ENCODE measurements around the gene FRY. TPM values are rescaled to one million over a fixed set of nuclear protein-coding genes. Genes with fewer than 3 reads are reported as not detected.

Gene FRY
- total and polyA plus RNA-seq, 2 of the 13 experiments (the other 11 are each of a cell fraction or from before 2014, with no cell fraction given), result 8.2 to 13.1 TPM

- no peak for TF ChIP-seq ZNF317 (CRISPR knock-in tag; IDR thresholded peaks at IDR 0.05)
- TF ChIP-seq CEBPG (CRISPR knock-in tag; IDR thresholded peaks at IDR 0.05), result peak; percentile 36; the same call in 1 of the 2 replicates
- TF ChIP-seq ZBTB8A (CRISPR knock-in tag; IDR thresholded peaks at IDR 0.05; ENCODE audit: borderline replicate concordance, low read depth), result no peak
- TF ChIP-seq MIXL1 (CRISPR knock-in tag; IDR thresholded peaks at IDR 0.05), result 0 out of 2 replicates have a peak, but pooled peaks have one; percentile 25
- no peak for TF ChIP-seq NR2C2 (CRISPR knock-in tag; IDR thresholded peaks at IDR 0.05; ENCODE audit: borderline replicate concordance)
- TF ChIP-seq ZBTB1 (CRISPR knock-in tag; IDR thresholded peaks at IDR 0.05; ENCODE audit: borderline replicate concordance), result no peak
- TF ChIP-seq PRDM10 (CRISPR knock-in tag; IDR thresholded peaks at IDR 0.05; ENCODE audit: low read depth), result no peak
- TF ChIP-seq SAFB2 (CRISPR knock-in tag; IDR thresholded peaks at IDR 0.05; ENCODE audit: borderline replicate concordance, low read depth), result no peak
- no peak for TF ChIP-seq PAX8 (CRISPR knock-in tag; IDR thresholded peaks at IDR 0.05; ENCODE audit: borderline replicate concordance)
- no peak for TF ChIP-seq POLR2A (IDR thresholded peaks at IDR 0.05; ENCODE audit: insufficient read depth in 1 of 2, low read depth in 2 of 2, low read length in 2 of 2)
- TF ChIP-seq ZNF136 (CRISPR knock-in tag; IDR thresholded peaks at IDR 0.05; ENCODE audit: low read depth), result no peak
- no peak for TF ChIP-seq ZNF451 (CRISPR knock-in tag; IDR thresholded peaks at IDR 0.05)
- TF ChIP-seq FOXJ3 (CRISPR knock-in tag; IDR thresholded peaks at IDR 0.05; ENCODE audit: borderline replicate concordance), result no peak
- TF ChIP-seq STAG1 (CRISPR knock-in tag; IDR thresholded peaks at IDR 0.05), result peak; percentile 71
- no peak for TF ChIP-seq ZNF549 (CRISPR knock-in tag; IDR thresholded peaks at IDR 0.05)
- no peak for TF ChIP-seq ZNF557 (CRISPR knock-in tag; IDR thresholded peaks at IDR 0.05)
- TF ChIP-seq KLF9 (CRISPR knock-in tag; IDR thresholded peaks at IDR 0.05; ENCODE audit: low read depth), result no peak
- no peak for TF ChIP-seq ZNF512 (CRISPR knock-in tag; IDR thresholded peaks at IDR 0.05)
- TF ChIP-seq, protein P1, sequence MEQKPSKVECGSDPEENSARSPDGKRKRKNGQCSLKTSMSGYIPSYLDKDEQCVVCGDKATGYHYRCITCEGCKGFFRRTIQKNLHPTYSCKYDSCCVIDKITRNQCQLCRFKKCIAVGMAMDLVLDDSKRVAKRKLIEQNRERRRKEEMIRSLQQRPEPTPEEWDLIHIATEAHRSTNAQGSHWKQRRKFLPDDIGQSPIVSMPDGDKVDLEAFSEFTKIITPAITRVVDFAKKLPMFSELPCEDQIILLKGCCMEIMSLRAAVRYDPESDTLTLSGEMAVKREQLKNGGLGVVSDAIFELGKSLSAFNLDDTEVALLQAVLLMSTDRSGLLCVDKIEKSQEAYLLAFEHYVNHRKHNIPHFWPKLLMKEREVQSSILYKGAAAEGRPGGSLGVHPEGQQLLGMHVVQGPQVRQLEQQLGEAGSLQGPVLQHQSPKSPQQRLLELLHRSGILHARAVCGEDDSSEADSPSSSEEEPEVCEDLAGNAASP (CRISPR knock-in tag; IDR thresholded peaks at IDR 0.05; ENCODE audit: borderline replicate concordance), result peak; percentile 68; the same call in 1 of the 2 replicates
- TF ChIP-seq TAF15 (IDR thresholded peaks at IDR 0.05; ENCODE audit: low read depth, low read length, poor library complexity, severe bottlenecking), result no peak
- TF ChIP-seq NR2F1 (CRISPR knock-in tag; IDR thresholded peaks at IDR 0.05), result no peak; a peak in 1 of 4 replicates
- TF ChIP-seq, protein P2, sequence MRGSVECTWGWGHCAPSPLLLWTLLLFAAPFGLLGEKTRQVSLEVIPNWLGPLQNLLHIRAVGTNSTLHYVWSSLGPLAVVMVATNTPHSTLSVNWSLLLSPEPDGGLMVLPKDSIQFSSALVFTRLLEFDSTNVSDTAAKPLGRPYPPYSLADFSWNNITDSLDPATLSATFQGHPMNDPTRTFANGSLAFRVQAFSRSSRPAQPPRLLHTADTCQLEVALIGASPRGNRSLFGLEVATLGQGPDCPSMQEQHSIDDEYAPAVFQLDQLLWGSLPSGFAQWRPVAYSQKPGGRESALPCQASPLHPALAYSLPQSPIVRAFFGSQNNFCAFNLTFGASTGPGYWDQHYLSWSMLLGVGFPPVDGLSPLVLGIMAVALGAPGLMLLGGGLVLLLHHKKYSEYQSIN (CRISPR knock-in tag; IDR thresholded peaks at IDR 0.05; ENCODE audit: borderline replicate concordance), result no peak
- no peak for TF ChIP-seq ZNF703 (CRISPR knock-in tag; IDR thresholded peaks at IDR 0.05; ENCODE audit: borderline replicate concordance)
These were observed 30.3 kb upstream of the FRY start (continued) for GRCh38 chr13:32001154-32001768.

Data from HepG2 (cell line).